GM12878 (cell line): ENCODE results near the gene TFR2. TPM values are rescaled to one million over a fixed set of nuclear protein-coding genes. Genes with fewer than 3 reads are reported as not detected.

Experiments
- ATAC-seq: fragments of 200-7000 bp; cut with Tn5 transposase; 3 replicates; pipeline ENCODE4 v1.9.1; 2020; ENCODE audit warnings: mild to moderate bottlenecking, moderate library complexity
- BruUV-seq: library from RNA; stranded (reverse); fragments of 400-500 nt; replicated peaks from 2 replicates; lab custom pipeline; 2021; lab: Mats Ljungman, UMichigan
- CTCF ChIA-PET: fragments of 300-600 bp; sonication (Branson Sonifier 250); formaldehyde crosslinking; extraction: SDS; loops from one replicate; lab custom pipeline; 2021; ENCODE audit warnings: inconsistent platforms; lab: Yijun Ruan, JAX
- POLR2A ChIA-PET: fragments of 350-600 bp; formaldehyde crosslinking; extraction: SDS; loops from one replicate; lab custom pipeline; 2021; ENCODE audit warnings: inconsistent platforms; lab: Charles Lee
- RAD21 ChIA-PET: fragments of 300-600 bp; sonication (Branson Sonifier 250); formaldehyde crosslinking; loops from one replicate; lab custom pipeline; 2023; ENCODE audit warnings: antibody characterized with exemption; ENCODE audit not compliant: unreplicated experiment; lab: Charles Lee
- SMC1A ChIA-PET: fragments of 300-600 bp; sonication (Branson Sonifier 250); formaldehyde crosslinking; loops from one replicate; lab custom pipeline; 2023; ENCODE audit not compliant: unreplicated experiment, uncharacterized antibody; lab: Charles Lee
- DNase-seq: peaks from one replicate; pipeline ENCODE4 v3.0.0-alpha.2; 2011; ENCODE audit warnings: low read depth, low spot score
- FAIRE-seq: peaks from 3 replicates; lab custom pipeline; 2011; peaks lifted over from hg19 to GRCh38; lab: Jason Lieb, UNC
- H2AFZ ChIP-seq: 2 replicates; pipeline ENCODE4 v1.6.0; 2011; ENCODE audit warnings: low read depth, low read length, control low read depth; ENCODE audit not compliant: control insufficient read depth
- H3K27ac ChIP-seq: 2 replicates; pipeline ENCODE4 v1.5.1; 2011; ENCODE audit warnings: control low read depth; ENCODE audit not compliant: control insufficient read depth, insufficient read depth
- H3K27me3 ChIP-seq, 2 experiments: replicated peaks in 1 of 2; 2 replicates each; pipeline versions ENCODE4 v1.6.0 to v1.6.1; 2011; ENCODE audit warnings: low read length in 1 of 2; ENCODE audit not compliant: control insufficient read depth in 2 of 2, insufficient read depth in 2 of 2
- H3K36me3 ChIP-seq, 2 experiments: 2 replicates each; pipeline ENCODE4 v1.5.1; 2011; ENCODE audit warnings: low read length in 1 of 2; ENCODE audit not compliant: control insufficient read depth in 2 of 2, insufficient read depth in 2 of 2
- H3K4me1 ChIP-seq: 2 replicates; pipeline ENCODE4 v1.6.1; 2011; ENCODE audit warnings: mild to moderate bottlenecking, low read length, moderate library complexity, mixed read lengths; ENCODE audit not compliant: control insufficient read depth, insufficient read depth
- H3K4me2 ChIP-seq: 2 replicates; pipeline ENCODE4 v1.6.0; 2011; ENCODE audit warnings: control low read depth; ENCODE audit not compliant: control insufficient read depth, insufficient read depth
- H3K4me3 ChIP-seq: fragments of 200-600 bp; sonication (generic); 2 replicates; pipeline ENCODE4 v1.5.1; 2016
- H3K79me2 ChIP-seq: 2 replicates; pipeline ENCODE4 v1.6.0; 2011; ENCODE audit warnings: low read length; ENCODE audit not compliant: control insufficient read depth, insufficient read depth
- H3K9ac ChIP-seq: 2 replicates; pipeline ENCODE4 v1.8.0; 2011; ENCODE audit warnings: low read length, control low read depth, mixed read lengths; ENCODE audit not compliant: control insufficient read depth, insufficient read depth
- H3K9me3 ChIP-seq: replicated peaks from 3 replicates; pipeline ENCODE4 v1.5.1; 2011; ENCODE audit warnings: mild to moderate bottlenecking, low read length; ENCODE audit not compliant: control insufficient read depth, insufficient read depth
- H4K20me1 ChIP-seq: 2 replicates; pipeline ENCODE4 v1.6.0; 2011; ENCODE audit not compliant: control insufficient read depth, insufficient read depth
- CREB1 ChIP-seq: IDR thresholded peaks from 2 replicates; pipeline ENCODE4 v1.6.1; 2012; ENCODE audit warnings: low read depth, mild to moderate bottlenecking, inconsistent platforms
- CUX1 ChIP-seq: IDR thresholded peaks from 2 replicates; pipeline ENCODE4 v1.6.1; 2012; ENCODE audit warnings: improper control_type of control experiment, low read depth, low read length; ENCODE audit not compliant: insufficient replicate concordance
- NFXL1 ChIP-seq: fragments of 450-650 bp; IDR thresholded peaks from 2 replicates; pipeline ENCODE4 v1.6.1; 2017; ENCODE audit warnings: antibody characterized with exemption, mild to moderate bottlenecking, borderline replicate concordance
- NR2F1 ChIP-seq: fragments of 450-650 bp; conservative IDR thresholded peaks from 2 replicates; pipeline ENCODE4 v1.6.1; 2017; ENCODE audit warnings: mild to moderate bottlenecking
- PML ChIP-seq: IDR thresholded peaks from 2 replicates; pipeline ENCODE4 v1.6.1; 2012; ENCODE audit warnings: low read length, inconsistent platforms
- POLR2AphosphoS2 ChIP-seq: IDR thresholded peaks from 2 replicates; pipeline ENCODE4 v1.6.1; 2011; ENCODE audit warnings: low read depth, mild to moderate bottlenecking, low read length, improper control_type of control experiment, moderate library complexity
- SREBF2 ChIP-seq: IDR thresholded peaks from 2 replicates; pipeline ENCODE4 v1.6.1; 2012; ENCODE audit warnings: mild to moderate bottlenecking, low read length
- WGBS: methylation state at CpG from one replicate; pipeline ENCODE4 v1.1.6; 2016; ENCODE audit warnings: low lambda C conversion rate; ENCODE audit not compliant: insufficient replicate concordance, insufficient coverage; ENCODE audit errors: missing lambda C conversion rate; 5-methylcytosine and 5-hydroxymethylcytosine counted together
- in situ Hi-C: fragments of 300-500 bp; cut with MboI; formaldehyde crosslinking; loops from 9 replicates; pipeline ENCODE4 v1.14.3; 2018; ENCODE audit warnings: mixed read lengths
- intact Hi-C: fragments of 100-400 bp; cut with micrococcal nuclease; formaldehyde crosslinking; loops from one replicate; pipeline ENCODE4 v1.14.2; 2022; ENCODE audit not compliant: unreplicated experiment
- polyA plus RNA-seq, 11 experiments: library from polyadenylated mRNA; depleted of rRNA in 4 of 11; unstranded in 6 of 11; stranded (reverse) in 5 of 11; fragments of >200 nt; fragmentation: Nextera tagmentation in 4 of 11; fragmentation: Illumina TruSeq in 1 of 11; extraction: Ambion mirVana in 4 of 11; extraction: Trizol in 1 of 11; gene quantifications; 1 replicate in 1 of 11; 2 replicates in 10 of 11; pipeline versions ENCODE4 v1.2.1 to v1.2.3, GENCODE V29; 2011 to 2016; ENCODE audit warnings: inconsistent platforms in 2 of 11, missing spikeins in 2 of 11, low read depth in 1 of 11
- total RNA-seq, 4 experiments: library from RNA; depleted of rRNA in 3 of 4; stranded (reverse); fragments of >200 nt in 3 of 4; fragmentation: Illumina TruSeq in 1 of 4; extraction: Trizol in 1 of 4; gene quantifications; 2 replicates each; pipeline versions ENCODE4 v1.2.1 to v1.2.3, GENCODE V29; 2013 to 2021
- TF ChIP-seq, protein P1 (sequence below): fragments of 450-650 bp; formaldehyde crosslinking; IDR thresholded peaks from 2 replicates; pipeline ENCODE4 v1.4.0; 2020; ENCODE audit warnings: mild to moderate bottlenecking, moderate library complexity

Gene TFR2
- total and polyA plus RNA-seq, 10 of the 15 experiments (the other 5 are each of a cell fraction or from before 2014, with no cell fraction given): 0.30 to 7.2 (median 1.8) TPM

DNA sequence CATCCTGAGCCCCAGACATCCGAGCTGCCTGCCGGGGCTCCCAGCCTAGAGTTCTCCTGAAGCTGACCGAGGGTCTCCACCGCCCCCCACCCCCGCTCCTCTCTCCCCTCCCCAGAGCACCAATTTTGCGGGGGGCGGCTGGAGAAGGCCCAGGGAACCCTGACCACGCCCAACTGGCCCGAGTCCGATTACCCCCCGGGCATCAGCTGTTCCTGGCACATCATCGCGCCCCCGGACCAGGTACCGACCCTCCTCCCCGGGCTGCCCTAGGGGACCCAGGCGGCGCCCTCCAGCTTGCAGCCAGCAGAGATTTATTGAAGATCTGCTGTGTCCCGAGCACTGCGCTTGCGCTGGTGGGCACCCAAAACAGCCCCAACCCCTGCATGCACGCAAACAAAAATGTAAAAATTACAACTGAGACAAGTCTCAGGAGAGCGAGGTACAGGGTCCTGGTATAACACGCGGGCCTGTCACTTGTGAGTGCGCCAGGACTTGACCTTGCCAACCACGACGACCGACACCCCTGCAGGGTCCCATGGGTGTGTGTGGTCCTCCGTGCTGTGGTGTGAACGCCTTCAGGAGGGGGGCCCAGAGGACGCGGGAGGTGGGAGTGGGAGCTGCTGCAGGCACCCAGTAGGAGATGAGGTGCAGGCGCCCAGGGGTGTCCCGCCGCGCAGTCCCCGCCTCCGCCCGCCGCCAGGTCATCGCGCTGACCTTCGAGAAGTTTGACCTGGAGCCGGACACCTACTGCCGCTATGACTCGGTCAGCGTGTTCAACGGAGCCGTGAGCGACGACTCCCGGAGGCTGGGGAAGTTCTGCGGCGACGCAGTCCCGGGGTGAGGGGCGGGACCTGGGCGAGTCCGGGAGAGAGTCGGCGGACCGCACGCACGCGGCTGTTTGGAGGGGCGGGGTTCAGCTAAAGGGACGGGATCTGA is 36.1 kb downstream of the TFR2 start:
- ChIA-PET SMC1A (interaction anchor here (1.4 kb wide), 1 partner anchor 12 kb away, joined by 5 read pairs; no protein-coding TSS in a partner anchor), POLR2A (no interaction called here), RAD21 (interaction anchor here (1.1 kb wide), 1 partner anchor 69 kb away, joined by 5 read pairs; no protein-coding TSS in a partner anchor)
- no peak for DNase-seq
- Histone ChIP-seq H2AFZ (peak overlapping the region; percentile 92), H3K36me3 (no peaks in the 10 kb centered on the region), H3K9ac (no peak overlapping the region), H3K4me3 (peak overlapping the region; percentile 73)
- 8% methylated on average over 38 of the region's 68 CpGs for WGBS
- FAIRE-seq: no peak
- TF ChIP-seq NFXL1 (no peak), POLR2AphosphoS2 (no peak), PML (no peak), SREBF2 (no peak), NR2F1 (peak; percentile 44; the same call in 1 of the 2 replicates), CREB1 (no peak), CUX1 (no peak)
- TF ChIP-seq, protein P1, sequence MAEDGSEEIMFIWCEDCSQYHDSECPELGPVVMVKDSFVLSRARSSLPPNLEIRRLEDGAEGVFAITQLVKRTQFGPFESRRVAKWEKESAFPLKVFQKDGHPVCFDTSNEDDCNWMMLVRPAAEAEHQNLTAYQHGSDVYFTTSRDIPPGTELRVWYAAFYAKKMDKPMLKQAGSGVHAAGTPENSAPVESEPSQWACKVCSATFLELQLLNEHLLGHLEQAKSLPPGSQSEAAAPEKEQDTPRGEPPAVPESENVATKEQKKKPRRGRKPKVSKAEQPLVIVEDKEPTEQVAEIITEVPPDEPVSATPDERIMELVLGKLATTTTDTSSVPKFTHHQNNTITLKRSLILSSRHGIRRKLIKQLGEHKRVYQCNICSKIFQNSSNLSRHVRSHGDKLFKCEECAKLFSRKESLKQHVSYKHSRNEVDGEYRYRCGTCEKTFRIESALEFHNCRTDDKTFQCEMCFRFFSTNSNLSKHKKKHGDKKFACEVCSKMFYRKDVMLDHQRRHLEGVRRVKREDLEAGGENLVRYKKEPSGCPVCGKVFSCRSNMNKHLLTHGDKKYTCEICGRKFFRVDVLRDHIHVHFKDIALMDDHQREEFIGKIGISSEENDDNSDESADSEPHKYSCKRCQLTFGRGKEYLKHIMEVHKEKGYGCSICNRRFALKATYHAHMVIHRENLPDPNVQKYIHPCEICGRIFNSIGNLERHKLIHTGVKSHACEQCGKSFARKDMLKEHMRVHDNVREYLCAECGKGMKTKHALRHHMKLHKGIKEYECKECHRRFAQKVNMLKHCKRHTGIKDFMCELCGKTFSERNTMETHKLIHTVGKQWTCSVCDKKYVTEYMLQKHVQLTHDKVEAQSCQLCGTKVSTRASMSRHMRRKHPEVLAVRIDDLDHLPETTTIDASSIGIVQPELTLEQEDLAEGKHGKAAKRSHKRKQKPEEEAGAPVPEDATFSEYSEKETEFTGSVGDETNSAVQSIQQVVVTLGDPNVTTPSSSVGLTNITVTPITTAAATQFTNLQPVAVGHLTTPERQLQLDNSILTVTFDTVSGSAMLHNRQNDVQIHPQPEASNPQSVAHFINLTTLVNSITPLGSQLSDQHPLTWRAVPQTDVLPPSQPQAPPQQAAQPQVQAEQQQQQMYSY: no peak
- TF ChIP-seq, all 136 proteins: peak for 1
- no peaks in the 10 kb centered on the region for H4K20me1 ChIP-seq
- in situ Hi-C loops: no loop called here
- H3K4me2 ChIP-seq: peak overlapping the region; percentile 89
- H3K4me1 ChIP-seq: peaks cover 10% of the 10 kb centered on the region
- ATAC-seq: no peak; the same call in 2 of the 3 replicates
- CTCF ChIA-PET: interaction anchor here (0.7 to 1.6 kb wide), 5 partner anchors 13 to 101 kb away, joined by 3 to 5 read pairs (median 3); partner anchors contain the start of gene POP7
- intact Hi-C loops: no loop called here
- no peaks in the 10 kb centered on the region for H3K79me2 ChIP-seq
- H3K27me3 ChIP-seq: peaks cover 0 to 5% of the 10 kb centered on the region in 2 experiments; a peak in 2 of 4 replicates
- no TSS peak for BruUV-seq
- no peaks in the 10 kb centered on the region for H3K9me3 ChIP-seq
- H3K27ac ChIP-seq: no peak overlapping the region
